Measurements from ENCODE around the gene RNU7-1. TPM values are rescaled to one million over a fixed set of nuclear protein-coding genes. Genes with fewer than 3 reads are reported as not detected.
A peak's percentile ranks its signal among the peaks of the same experiment; 100 is the strongest.

The RNU7-1 gene
- total and polyA plus RNA-seq, 9 of the 15 experiments (the other 6 are each of a cell fraction or from before 2014, with no cell fraction given), result not detected

- peaks cover 43% of the 10 kb centered on the region; the same call in 2 of the 3 replicates for H3K36me3 ChIP-seq (ENCODE audit: control insufficient read depth, insufficient read depth, low read length)
These were observed 1.8 kb upstream of the RNU7-1 start for GRCh38 chr12:6941782-6942181.

More at GRCh38 chr12:6941782-6942181, 1.8 kb upstream of the RNU7-1 start:
- Histone ChIP-seq H4K20me1 (replicated peaks; ENCODE audit: control insufficient read depth, insufficient read depth, low read length) (no peaks in the 10 kb centered on the region), H3K9ac (ENCODE audit: insufficient read depth in 1 of 2, low read depth in 2 of 2, low read length in 2 of 2) (peak overlapping the region in 1 of 2 experiments; percentile 47; a peak in 1 of 4 replicates), H3K4me1 (replicated peaks in 1 of 2; ENCODE audit: control insufficient read depth in 2 of 2, insufficient read depth in 2 of 2, low read length in 2 of 2) (peaks cover 21 to 67% of the 10 kb centered on the region in 2 experiments), H3K79me2 (ENCODE audit: control insufficient read depth, insufficient read depth, low read length) (peaks cover 13% of the 10 kb centered on the region), H3K27ac (ENCODE audit: extremely low read depth, low read depth, low read length) (no peak overlapping the region), H2AFZ (ENCODE audit: low read depth, low read length) (no peak overlapping the region), H3K27me3 (ENCODE audit: control insufficient read depth in 2 of 2, insufficient read depth in 2 of 2, low read length in 2 of 2) (no peaks in the 10 kb centered on the region), H3K4me2 (ENCODE audit: insufficient read depth, low read length) (no peak overlapping the region), H3K9me3 (replicated peaks; ENCODE audit: control insufficient read depth, insufficient read depth, low read depth, low read length) (no peaks in the 10 kb centered on the region), H3K9me1 (ENCODE audit: control insufficient read depth, insufficient read depth, low read length) (no peaks in the 10 kb centered on the region), H3K4me3 (no peak overlapping the region)
- in situ Hi-C loops (cut with MboI) (loop anchor here (5.0 kb wide), 1 partner anchor 74 kb away; the partner anchor contains the start of gene TPI1), intact Hi-C loops (cut with micrococcal nuclease) (loop anchor here (5.0 kb wide), 1 partner anchor 74 kb away; the partner anchor contains the start of gene TPI1)
- no peak for FAIRE-seq
- POLR2A ChIA-PET, result no interaction called here
- CTCF ChIA-PET (ENCODE audit: low intra/inter-chr PET ratio), result no interaction called here
- no peak for DNase-seq (ENCODE audit: extremely low read depth in 1 of 4, low spot score in 3 of 4)
- TF ChIP-seq ELK3 (CRISPR knock-in tag; IDR thresholded peaks at IDR 0.05), result no peak
- TF ChIP-seq ZNF408 (CRISPR knock-in tag; IDR thresholded peaks at IDR 0.05; ENCODE audit: low read depth), result no peak
- no peak for TF ChIP-seq RUNX1 (IDR thresholded peaks at IDR 0.05; ENCODE audit: low read depth)
- TF ChIP-seq FIP1L1 (IDR thresholded peaks at IDR 0.05; ENCODE audit: low read depth, low read length, poor library complexity, severe bottlenecking), result no peak
- TF ChIP-seq NCOR1 (IDR thresholded peaks at IDR 0.05), result no peak
- no peak for TF ChIP-seq ZNF518B (CRISPR knock-in tag; IDR thresholded peaks at IDR 0.05)
- TF ChIP-seq ZNF174 (CRISPR knock-in tag; IDR thresholded peaks at IDR 0.05), result no peak
- TF ChIP-seq MLLT1 (IDR thresholded peaks at IDR 0.05), result no peak
- TF ChIP-seq PHB (CRISPR knock-in tag; IDR thresholded peaks at IDR 0.05), result no peak
- no peak for TF ChIP-seq XRCC5 (IDR thresholded peaks at IDR 0.05; ENCODE audit: low read depth, low read length)
- TF ChIP-seq SRSF9 (IDR thresholded peaks at IDR 0.05; ENCODE audit: borderline replicate concordance, low read depth, low read length), result no peak
- no peak for TF ChIP-seq PPARD (CRISPR knock-in tag; IDR thresholded peaks at IDR 0.05)
- no peak for TF ChIP-seq GTF2B (IDR thresholded peaks at IDR 0.05; ENCODE audit: extremely low read depth, insufficient read length)
- no peak for TF ChIP-seq TCF3 (CRISPR knock-in tag; IDR thresholded peaks at IDR 0.05)
- no peak for TF ChIP-seq NCOA6 (IDR thresholded peaks at IDR 0.05)
- no peak for TF ChIP-seq FOXA1 (IDR thresholded peaks at IDR 0.05; ENCODE audit: borderline replicate concordance)
- no peak for TF ChIP-seq CREBBP (IDR thresholded peaks at IDR 0.05; ENCODE audit: low read depth, low read length)
- TF ChIP-seq KAT2B (IDR thresholded peaks at IDR 0.05; ENCODE audit: low read depth, low read length), result no peak
- ATAC-seq, result no peak
- WGBS (ENCODE audit: insufficient coverage, low coverage, missing lambda C conversion rate), result 88% methylated on average over 4 of the region's 12 CpGs
- no TSS peak for BruUV-seq (replicated peaks)

All from K562 (cell line).